Upper lobe of right lung (tissue), 1 donor: Measurements from ENCODE around the gene MARS2. TPM values are rescaled to one million over a fixed set of nuclear protein-coding genes. Genes with fewer than 3 reads are reported as not detected.

Source experiments
- ATAC-seq: fragments of 200-7000 bp; cut with Tn5 transposase; one replicate; pipeline ENCODE4 v1.9.1; 2020; ENCODE audit warnings: mild to moderate bottlenecking, moderate library complexity
- DNase-seq: peaks from one replicate; pipeline ENCODE4 v3.0.0-alpha.2; 2020
- H3K27ac ChIP-seq: fragments of 200-600 bp; one replicate; pipeline ENCODE4 v1.8.0; 2022
- H3K27me3 ChIP-seq: fragments of 200-600 bp; one replicate; pipeline ENCODE4 v1.8.0; 2022; ENCODE audit warnings: mild to moderate bottlenecking
- H3K36me3 ChIP-seq: fragments of 200-600 bp; one replicate; pipeline ENCODE4 v1.8.0; 2022
- H3K4me1 ChIP-seq: fragments of 200-600 bp; one replicate; pipeline ENCODE4 v1.8.0; 2022
- H3K4me3 ChIP-seq: fragments of 200-600 bp; one replicate; pipeline ENCODE4 v1.8.0; 2022; ENCODE audit warnings: mild to moderate bottlenecking
- H3K9me3 ChIP-seq: fragments of 200-600 bp; one replicate; pipeline ENCODE4 v1.8.0; 2022
- CTCF ChIP-seq: fragments of 200-600 bp; IDR thresholded peaks from one replicate; pipeline ENCODE4 v1.8.0; 2022; ENCODE audit warnings: antibody characterized with exemption
- intact Hi-C: fragments of 100-400 bp; cut with DNase I; formaldehyde crosslinking; loops from one replicate; pipeline ENCODE4 v1.11.0; 2022
- long read RNA-seq: library from polyadenylated mRNA; unstranded; transcript quantifications from one replicate; pipeline ENCODE4 v2.0.0, GENCODE V29; 2021
- total RNA-seq: library from RNA; stranded (reverse); fragmentation: NEBNext Ultra II Directional; extraction: Animal tissue kit (Norgen Biotek cat#: 25700); gene quantifications from one replicate; pipeline ENCODE4 v1.2.1, GENCODE V29; 2021
- donor health status: DM: no; HTN: yes; CAD: no; lungs with severe emphysema.

MARS2 gene
- total RNA-seq: 6.5 TPM
- long read RNA-seq, transcript MARS2-201 (1 exons, 3,019 nt): major isoform, 13 of 13 reads
- long read RNA-seq, partial matches to known transcripts: 0 of 13 reads
- long read RNA-seq, other reads (novel, unspliced or antisense): 0 of 13 reads

GRCh38 chr2:197705121-197705911 lies at the start of gene MARS2:
TSS of gene MARS2 (plus strand) at chr2:197705369. CDS start at chr2:197705406, 37 bp downstream.
- Histone ChIP-seq H3K4me1 (peaks cover 39% of the 10 kb centered on the region), H3K27ac (peak within 1 kb of the TSS; percentile 92), H3K36me3 (no peaks in the 10 kb centered on the region), H3K9me3 (no peaks in the 10 kb centered on the region), H3K27me3 (no peaks in the 10 kb centered on the region), H3K4me3 (peak within 1 kb of the TSS; percentile 91)
- DNase-seq (peak; percentile 97), ATAC-seq (peak; percentile 97)
- intact Hi-C loops: no loop called here
- no peak for TF ChIP-seq CTCF

GRCh38 chr2:197657562-197657961 lies 47.6 kb upstream of the MARS2 start:
- DNase-seq: no peak
- H3K36me3 ChIP-seq: no peaks in the 10 kb centered on the region
- ATAC-seq: no peak
- H3K27ac ChIP-seq: no peak overlapping the region
- no peak overlapping the region for H3K4me3 ChIP-seq
- no peak for TF ChIP-seq CTCF
- H3K27me3 ChIP-seq: no peaks in the 10 kb centered on the region
- no peaks in the 10 kb centered on the region for H3K9me3 ChIP-seq
- intact Hi-C loops: no loop called here
- no peaks in the 10 kb centered on the region for H3K4me1 ChIP-seq

- H3K27me3 ChIP-seq: no peaks in the 10 kb centered on the region
- H3K36me3 ChIP-seq: no peaks in the 10 kb centered on the region
- no peaks in the 10 kb centered on the region for H3K9me3 ChIP-seq
- ATAC-seq: no peak
- H3K4me3 ChIP-seq: no peak overlapping the region
- DNase-seq: no peak
- TF ChIP-seq CTCF: no peak
- no peaks in the 10 kb centered on the region for H3K4me1 ChIP-seq
- H3K27ac ChIP-seq: no peak overlapping the region
- intact Hi-C loops: no loop called here
Measured at GRCh38 chr2:197661626-197662025, 43.5 kb upstream of the MARS2 start.

GRCh38 chr2:197666277-197666676 lies 38.9 kb upstream of the MARS2 start:
- H3K27me3 ChIP-seq: no peaks in the 10 kb centered on the region
- no peaks in the 10 kb centered on the region for H3K36me3 ChIP-seq
- no peak overlapping the region for H3K27ac ChIP-seq
- H3K4me3 ChIP-seq: no peak overlapping the region
- no peaks in the 10 kb centered on the region for H3K9me3 ChIP-seq
- intact Hi-C loops: no loop called here
- no peak for ATAC-seq
- no peak for TF ChIP-seq CTCF
- no peaks in the 10 kb centered on the region for H3K4me1 ChIP-seq
- no peak for DNase-seq

- Histone ChIP-seq H3K4me3 (no peak overlapping the region), H3K4me1 (no peaks in the 10 kb centered on the region), H3K9me3 (no peaks in the 10 kb centered on the region), H3K27me3 (no peaks in the 10 kb centered on the region), H3K36me3 (no peaks in the 10 kb centered on the region), H3K27ac (no peak overlapping the region)
- TF ChIP-seq CTCF: no peak
- DNase-seq: no peak
- ATAC-seq: peak; percentile 23
- intact Hi-C loops: no loop called here
Measured at GRCh38 chr2:197668296-197668695, 36.9 kb upstream of the MARS2 start.
